H9 (cell line): ENCODE data around the gene NDNF. TPM values are rescaled to one million over a fixed set of nuclear protein-coding genes. Genes with fewer than 3 reads are reported as not detected.

ENCODE experiments used
- DNase-seq: peaks from one replicate; pipeline ENCODE4 v3.0.0-alpha.2; 2017
- H2AFZ ChIP-seq: one replicate; pipeline ENCODE4 v1.6.1; 2013; ENCODE audit warnings: mild to moderate bottlenecking, low read length, control low read depth, moderate library complexity
- H2AK5ac ChIP-seq: 2 replicates; pipeline ENCODE4 v1.6.1; 2013; ENCODE audit warnings: low read length, control low read depth, mixed read lengths; ENCODE audit not compliant: insufficient read length
- H2BK120ac ChIP-seq: one replicate; pipeline ENCODE4 v1.6.1; 2013; ENCODE audit warnings: low read depth, mild to moderate bottlenecking, low read length, control low read depth, inconsistent platforms; ENCODE audit not compliant: poor library complexity, severe bottlenecking
- H2BK12ac ChIP-seq: 2 replicates; pipeline ENCODE4 v1.6.1; 2013; ENCODE audit warnings: low read length, control low read depth, mixed read lengths, low read depth; ENCODE audit not compliant: insufficient read length
- H2BK15ac ChIP-seq: 2 replicates; pipeline ENCODE4 v1.6.1; 2013; ENCODE audit warnings: low read depth, low read length, control low read depth
- H2BK20ac ChIP-seq: one replicate; pipeline ENCODE4 v1.6.1; 2013; ENCODE audit warnings: low read depth, mild to moderate bottlenecking, low read length, control low read depth, inconsistent platforms; ENCODE audit not compliant: poor library complexity, severe bottlenecking
- H2BK5ac ChIP-seq: 2 replicates; pipeline ENCODE4 v1.6.1; 2013; ENCODE audit warnings: low read length, control low read depth, mixed read lengths; ENCODE audit not compliant: insufficient read length
- H3K14ac ChIP-seq: 2 replicates; pipeline ENCODE4 v1.6.1; 2013; ENCODE audit warnings: low read length, control low read depth; ENCODE audit not compliant: insufficient read depth
- H3K18ac ChIP-seq: 2 replicates; pipeline ENCODE4 v1.6.1; 2013; ENCODE audit warnings: low read depth, mild to moderate bottlenecking, mixed read lengths, low read length, control low read depth; ENCODE audit not compliant: insufficient read length
- H3K23ac ChIP-seq: 2 replicates; pipeline ENCODE4 v1.6.1; 2013; ENCODE audit warnings: low read length, control low read depth, mixed read lengths, low read depth; ENCODE audit not compliant: insufficient read length
- H3K23me2 ChIP-seq: 2 replicates; pipeline ENCODE4 v1.6.1; 2013; ENCODE audit warnings: low read depth, mild to moderate bottlenecking, mixed read lengths, low read length, control low read depth; ENCODE audit not compliant: insufficient read length, poor library complexity, severe bottlenecking
- H3K27ac ChIP-seq: 2 replicates; pipeline ENCODE4 v1.5.1; 2013; ENCODE audit warnings: low read length, control low read depth, mixed read lengths, low read depth; ENCODE audit not compliant: insufficient read length
- H3K27me3 ChIP-seq: 2 replicates; pipeline ENCODE4 v1.6.1; 2013; ENCODE audit warnings: low read length, control low read depth, inconsistent platforms; ENCODE audit not compliant: insufficient read depth
- H3K4ac ChIP-seq: 2 replicates; pipeline ENCODE4 v1.6.1; 2013; ENCODE audit warnings: low read depth, mild to moderate bottlenecking, control low read depth, inconsistent platforms, low read length, moderate library complexity
- H3K4me1 ChIP-seq: 2 replicates; pipeline ENCODE4 v1.6.1; 2013; ENCODE audit warnings: low read length, control low read depth, inconsistent platforms; ENCODE audit not compliant: insufficient read depth
- H3K4me2 ChIP-seq: 2 replicates; pipeline ENCODE4 v1.6.1; 2013; ENCODE audit warnings: low read length, control low read depth, mixed read lengths; ENCODE audit not compliant: insufficient read length, insufficient read depth
- H3K56ac ChIP-seq: 2 replicates; pipeline ENCODE4 v1.6.1; 2013; ENCODE audit warnings: low read depth, mild to moderate bottlenecking, mixed read lengths, low read length, control low read depth; ENCODE audit not compliant: insufficient read length
- H3K79me1 ChIP-seq: 2 replicates; pipeline ENCODE4 v1.6.1; 2013; ENCODE audit warnings: low read depth, mild to moderate bottlenecking, moderate library complexity, low read length, control low read depth, inconsistent platforms; ENCODE audit not compliant: insufficient read depth, poor library complexity, severe bottlenecking
- H3K79me2 ChIP-seq: 2 replicates; pipeline ENCODE4 v1.6.1; 2013; ENCODE audit warnings: low read length, control low read depth, inconsistent platforms; ENCODE audit not compliant: insufficient read depth
- H3K9ac ChIP-seq: 2 replicates; pipeline ENCODE4 v1.6.1; 2013; ENCODE audit warnings: low read length, control low read depth, mixed read lengths; ENCODE audit not compliant: insufficient read length; ENCODE audit errors: extremely low read depth
- H3K9me3 ChIP-seq: one replicate; pipeline ENCODE4 v1.6.1; 2013; ENCODE audit warnings: low read depth, low read length, inconsistent platforms; ENCODE audit not compliant: control insufficient read depth
- H3T11ph ChIP-seq: one replicate; pipeline ENCODE4 v1.6.1; 2013; ENCODE audit warnings: mild to moderate bottlenecking, low read length, control low read depth, inconsistent platforms
- H4K20me1 ChIP-seq: one replicate; pipeline ENCODE4 v1.6.1; 2013; ENCODE audit not compliant: control insufficient read depth, insufficient read length, insufficient read depth
- H4K5ac ChIP-seq: 2 replicates; pipeline ENCODE4 v1.6.1; 2013; ENCODE audit warnings: low read depth, mild to moderate bottlenecking, mixed read lengths, low read length, control low read depth; ENCODE audit not compliant: insufficient read length
- H4K8ac ChIP-seq: replicated peaks from 2 replicates; pipeline ENCODE4 v1.6.1; 2013; ENCODE audit warnings: low read length, control low read depth, mixed read lengths, low read depth; ENCODE audit not compliant: insufficient read length
- H4K91ac ChIP-seq: 2 replicates; pipeline ENCODE4 v1.6.1; 2013; ENCODE audit warnings: low read depth, mild to moderate bottlenecking, moderate library complexity, mixed read lengths, low read length, control low read depth; ENCODE audit not compliant: insufficient read length
- H3K27ac Mint-ChIP-seq, 3 experiments: 2 replicates in 2 of 3; 3 replicates in 1 of 3; pipeline ENCODE4 v1.8.0; 2020 to 2021; ENCODE audit warnings: mixed read lengths in 3 of 3, mild to moderate bottlenecking in 1 of 3, moderate library complexity in 1 of 3
- H3K27me3 Mint-ChIP-seq: 2 replicates; pipeline ENCODE4 v1.8.0; 2021; ENCODE audit warnings: low read depth, mild to moderate bottlenecking, moderate library complexity, mixed read lengths
- H3K36me3 Mint-ChIP-seq, 3 experiments: 2 replicates in 2 of 3; 3 replicates in 1 of 3; pipeline ENCODE4 v1.8.0; 2020 to 2021; ENCODE audit warnings: low read depth in 3 of 3, mixed read lengths in 3 of 3; ENCODE audit not compliant: insufficient read depth in 1 of 3
- H3K4me1 Mint-ChIP-seq, 2 experiments: 2 replicates each; pipeline ENCODE4 v1.8.0; 2020; ENCODE audit warnings: mixed read lengths in 2 of 2
- H3K4me3 Mint-ChIP-seq, 2 experiments: 2 replicates in 1 of 2; 3 replicates in 1 of 2; pipeline ENCODE4 v1.8.0; 2020 to 2021; ENCODE audit warnings: mild to moderate bottlenecking in 2 of 2, mixed read lengths in 2 of 2, moderate library complexity in 1 of 2
- H3K9me3 Mint-ChIP-seq, 2 experiments: 2 replicates in 1 of 2; 3 replicates in 1 of 2; pipeline ENCODE4 v1.8.0; 2020; ENCODE audit warnings: mild to moderate bottlenecking in 2 of 2, mixed read lengths in 2 of 2, moderate library complexity in 1 of 2
- CTCF ChIP-seq: fragments of 200-600 bp; sonication (generic); conservative IDR thresholded peaks from 3 replicates; pipeline ENCODE4 v1.8.0; 2021; ENCODE audit warnings: antibody characterized with exemption, mild to moderate bottlenecking
- WGBS: extraction: QIAGEN DNeasy Blood & Tissue Kit; methylation state at CpG from one replicate; pipeline ENCODE4 v1.1.7; 2013; ENCODE audit warnings: missing lambda C conversion rate, low lambda C conversion rate, mixed read lengths; ENCODE audit not compliant: insufficient read length; ENCODE audit errors: extremely low coverage; 5-methylcytosine and 5-hydroxymethylcytosine counted together
- total RNA-seq: library from RNA; stranded (reverse); gene quantifications from 2 replicates; pipeline ENCODE4 v1.2.1, GENCODE V29; 2021

Gene NDNF
- total RNA-seq, 1 experiment from 2014 or later, result 0.17 TPM

GRCh38 chr4:121073004-121073435, 685 bp upstream of the NDNF start:
- Mint-ChIP-seq H3K9me3 (no peaks in the 10 kb centered on the region; a peak in 1 of 5 replicates), H3K4me3 (peak overlapping the region; percentile 78 to 92), H3K4me1 (peaks cover 30 to 32% of the 10 kb centered on the region in 2 experiments), H3K27ac (peak overlapping the region in 1 of 3 experiments; percentile 84; a peak in 1 of 7 replicates), H3K36me3 (no peaks in the 10 kb centered on the region; a peak in 1 of 7 replicates), H3K27me3 (peaks cover 71% of the 10 kb centered on the region)
- no peak overlapping the region for H3T11ph ChIP-seq
- H4K20me1 ChIP-seq, result no peaks in the 10 kb centered on the region
- H2AFZ ChIP-seq, result no peak overlapping the region
- H2BK20ac ChIP-seq, result no peak overlapping the region
- no peak overlapping the region for H3K18ac ChIP-seq
- H2BK15ac ChIP-seq, result no peak overlapping the region
- WGBS, result no CpG with 5 or more reads among the region's 12 CpGs
- no peaks in the 10 kb centered on the region for H3K79me1 ChIP-seq
- no peak for TF ChIP-seq CTCF
- H3K4me2 ChIP-seq, result peak overlapping the region; percentile 83
- H2BK12ac ChIP-seq, result no peak overlapping the region
- no peak overlapping the region for H2AK5ac ChIP-seq
- peaks cover 12% of the 10 kb centered on the region for H3K23me2 ChIP-seq
- H3K23ac ChIP-seq, result no peak overlapping the region
- no peak overlapping the region for H3K56ac ChIP-seq
- H3K27me3 ChIP-seq, result peaks cover 4% of the 10 kb centered on the region; the same call in 1 of the 2 replicates
- no peak overlapping the region for H3K27ac ChIP-seq
- H2BK120ac ChIP-seq, result no peak overlapping the region
- no peak overlapping the region for H3K4ac ChIP-seq
- H4K91ac ChIP-seq, result no peak overlapping the region
- no peaks in the 10 kb centered on the region for H3K9me3 ChIP-seq
- H3K9ac ChIP-seq, result no peak overlapping the region
- peaks cover 7% of the 10 kb centered on the region for H3K4me1 ChIP-seq
- no peak overlapping the region for H4K8ac ChIP-seq
- H3K79me2 ChIP-seq, result no peaks in the 10 kb centered on the region
- no peak overlapping the region; the same call in 1 of the 2 replicates for H3K14ac ChIP-seq
- no peak overlapping the region for H2BK5ac ChIP-seq
- H4K5ac ChIP-seq, result no peak overlapping the region
- peak; percentile 39 for DNase-seq
